Esophagus squamous epithelium (tissue), 4 donors: ENCODE data around the gene PYGB.

ENCODE experiments used
- CTCF ChIP-seq, 6 experiments: fragments of 450-650 bp in 4 of 6; fragments of 200-600 bp in 2 of 6; sonication (generic) in 2 of 6; IDR thresholded peaks; one replicate each; pipeline ENCODE4 v1.5.1; 2016 to 2019; ENCODE audit warnings: antibody characterized with exemption in 6 of 6, mild to moderate bottlenecking in 4 of 6, moderate library complexity in 4 of 6
- POLR2A ChIP-seq, 4 donors: fragments of 450-650 bp; IDR thresholded peaks; one replicate each; pipeline ENCODE4 v1.6.1; 2017; ENCODE audit warnings: antibody characterized with exemption in 4 of 4, mild to moderate bottlenecking in 4 of 4, moderate library complexity in 3 of 4

- TF ChIP-seq CTCF (IDR thresholded peaks at IDR 0.05) (no peak), POLR2A (IDR thresholded peaks at IDR 0.05) (no peak)
These were observed 31.5 kb downstream of the PYGB start for GRCh38 chr20:25279403-25279802.
